Activated T-cell treated with anti-CD3 and anti-CD28 coated beads, Interleukin-2, amount 50 U/mL, for 24 hours (primary cell): ENCODE data around the gene FIBCD1.

Source experiments
- DNase-seq: peaks from one replicate; pipeline ENCODE4 v3.0.0-alpha.2; 2020
- H3K27ac Mint-ChIP-seq: 2 replicates; pipeline ENCODE4 v1.8.0; 2020; ENCODE audit warnings: mild to moderate bottlenecking, mixed read lengths
- H3K27me3 Mint-ChIP-seq: 2 replicates; pipeline ENCODE4 v1.8.0; 2020; ENCODE audit warnings: mixed read lengths
- H3K36me3 Mint-ChIP-seq: 2 replicates; pipeline ENCODE4 v1.8.0; 2020; ENCODE audit warnings: low read depth, mixed read lengths
- H3K4me1 Mint-ChIP-seq: 2 replicates; pipeline ENCODE4 v1.8.0; 2020; ENCODE audit warnings: low read depth, mixed read lengths
- H3K4me3 Mint-ChIP-seq: 2 replicates; pipeline ENCODE4 v1.8.0; 2020; ENCODE audit warnings: mild to moderate bottlenecking, moderate library complexity, mixed read lengths
- H3K9me3 Mint-ChIP-seq: 2 replicates; pipeline ENCODE4 v1.8.0; 2020; ENCODE audit warnings: mixed read lengths

Gene FIBCD1

DNA sequence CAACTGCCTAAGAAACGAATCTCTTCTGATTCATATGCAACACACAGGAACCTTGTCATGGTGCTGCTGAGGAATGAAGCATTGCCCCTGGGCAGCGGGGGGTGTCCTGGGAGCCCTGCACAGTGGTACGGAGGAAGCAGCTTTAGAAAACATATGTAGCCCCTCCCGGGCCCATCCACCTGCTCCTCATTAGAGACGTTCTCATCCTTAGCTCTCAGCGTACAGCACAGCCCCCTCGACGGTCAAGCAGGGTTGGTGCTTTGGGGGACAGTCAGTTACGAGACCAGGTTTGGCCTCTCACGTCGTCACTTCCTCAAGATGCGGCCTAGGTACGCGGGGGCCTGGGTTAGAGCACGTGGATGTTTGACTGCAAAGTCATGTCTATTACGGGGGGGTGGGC is 41.5 kb upstream of the FIBCD1 start:
- Mint-ChIP-seq H3K4me1 (no peaks in the 10 kb centered on the region), H3K9me3 (no peaks in the 10 kb centered on the region), H3K27me3 (peaks cover 5% of the 10 kb centered on the region)

DNA sequence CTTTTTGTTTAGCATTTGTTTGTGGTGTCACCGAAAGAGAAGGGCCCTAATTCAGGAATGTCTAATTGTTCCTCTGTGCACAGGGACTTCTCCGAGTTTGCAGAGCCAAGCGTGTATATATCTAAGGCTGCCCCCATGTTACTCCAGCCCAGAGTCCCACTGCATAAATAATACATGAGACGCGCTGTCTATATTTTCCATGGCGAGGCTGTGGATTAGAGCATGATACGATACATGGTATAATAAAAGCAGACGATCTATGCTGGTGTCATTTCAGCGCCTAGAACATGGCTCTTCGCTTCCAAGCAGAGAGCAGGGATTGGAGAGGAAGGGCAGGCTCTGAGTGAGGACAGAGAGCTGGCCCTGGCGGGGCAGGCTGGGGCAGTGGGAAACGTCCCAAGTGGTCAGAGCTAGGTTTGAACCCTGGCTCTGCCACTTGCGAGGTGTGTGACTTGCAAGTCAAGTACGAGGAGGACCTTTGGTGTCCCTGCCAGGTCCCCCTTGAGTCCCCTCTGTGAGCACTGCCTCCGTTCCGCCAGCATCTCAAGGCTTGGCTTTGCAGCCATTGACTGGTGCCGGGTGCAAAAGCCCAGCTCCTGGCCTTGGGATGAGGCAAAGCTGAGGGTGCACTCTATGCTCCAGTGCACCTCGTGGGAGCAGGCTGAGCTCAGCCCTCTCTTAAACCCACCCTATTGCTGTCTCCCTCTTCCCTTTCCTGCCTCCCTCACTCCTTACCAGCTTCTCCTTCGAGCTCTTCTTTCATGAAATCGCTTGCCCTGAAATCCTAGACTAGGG is 40.7 kb upstream of the FIBCD1 start:
- Mint-ChIP-seq H3K36me3 (no peaks in the 10 kb centered on the region), H3K27ac (no peak overlapping the region), H3K4me1 (no peaks in the 10 kb centered on the region), H3K27me3 (peaks cover 5% of the 10 kb centered on the region), H3K9me3 (no peaks in the 10 kb centered on the region), H3K4me3 (no peak overlapping the region)
- DNase-seq, result no peak

More for the DNA sequence above, 41.5 kb upstream of the FIBCD1 start:
- no peak overlapping the region for H3K27ac Mint-ChIP-seq
- H3K4me3 Mint-ChIP-seq, result no peak overlapping the region
- H3K36me3 Mint-ChIP-seq, result no peaks in the 10 kb centered on the region
- no peak for DNase-seq

DNA sequence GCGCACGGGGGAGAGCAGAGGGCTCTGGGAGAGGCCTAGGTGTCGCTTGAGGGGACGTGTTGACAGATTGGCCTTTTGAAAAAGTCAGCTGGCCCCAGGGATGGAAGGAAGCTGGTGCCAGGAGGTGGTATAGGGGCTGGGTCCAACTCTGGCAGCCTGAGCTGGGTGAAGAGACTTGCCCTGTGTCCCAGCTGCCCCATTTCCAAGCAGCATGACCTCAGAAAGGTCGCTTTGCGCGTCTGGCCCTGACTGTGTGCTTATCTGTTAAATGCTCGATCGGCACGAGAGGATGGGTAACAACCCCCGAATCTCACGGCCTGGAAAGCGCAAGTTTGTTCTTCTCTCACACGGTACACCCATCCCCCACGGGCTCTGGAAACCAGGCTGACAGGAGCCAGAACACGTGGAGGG is 38.8 kb upstream of the FIBCD1 start:
- no peaks in the 10 kb centered on the region for H3K9me3 Mint-ChIP-seq
- peaks cover 16% of the 10 kb centered on the region for H3K27me3 Mint-ChIP-seq
- H3K27ac Mint-ChIP-seq, result no peak overlapping the region
- no peak for DNase-seq
- no peaks in the 10 kb centered on the region for H3K36me3 Mint-ChIP-seq
- H3K4me1 Mint-ChIP-seq, result no peaks in the 10 kb centered on the region
- no peak overlapping the region for H3K4me3 Mint-ChIP-seq

DNA sequence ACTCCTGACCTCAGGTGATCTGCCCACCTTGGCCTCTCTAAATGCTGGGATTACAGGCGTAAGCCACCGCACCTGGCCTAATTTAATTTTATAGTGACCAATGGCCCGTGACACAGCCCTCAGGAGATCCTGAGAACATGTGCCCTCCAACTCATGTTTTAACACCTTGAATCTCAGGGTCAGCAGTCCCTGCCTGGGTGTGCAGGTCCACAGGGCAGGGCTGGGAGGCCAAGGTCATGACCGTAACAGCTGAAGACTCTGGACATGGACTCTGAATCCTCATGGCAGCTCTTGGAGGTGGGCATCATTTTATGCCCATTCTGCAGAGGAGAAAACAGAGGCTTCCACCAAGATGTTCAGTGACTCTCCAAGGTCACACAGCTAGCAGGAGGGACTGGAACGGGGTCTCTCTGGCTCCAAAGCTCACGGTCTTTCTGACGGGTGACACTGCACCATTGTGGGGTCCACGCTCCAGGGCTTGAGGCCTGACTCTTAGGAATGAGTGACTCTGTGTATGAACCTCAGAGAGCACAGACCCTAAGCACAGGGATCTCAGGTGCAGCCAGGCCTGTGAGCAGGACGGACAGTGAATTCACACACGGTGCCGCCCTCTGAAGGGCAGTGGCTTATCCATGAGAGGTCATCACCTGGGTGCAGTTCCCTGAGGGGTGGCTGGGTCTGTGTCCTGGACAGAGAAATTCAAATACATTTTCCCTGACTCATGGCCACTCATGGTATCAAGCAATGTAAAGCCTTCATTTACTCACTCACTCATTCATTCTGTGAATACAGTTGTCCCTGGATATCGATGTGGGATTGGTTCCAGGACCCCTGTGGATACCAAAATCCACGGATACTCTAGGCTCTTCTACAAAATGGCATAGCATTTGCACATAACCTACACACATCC is 37.1 kb upstream of the FIBCD1 start:
- Mint-ChIP-seq H3K9me3 (no peaks in the 10 kb centered on the region), H3K27me3 (peaks cover 27% of the 10 kb centered on the region), H3K4me3 (no peak overlapping the region), H3K4me1 (no peaks in the 10 kb centered on the region), H3K36me3 (no peaks in the 10 kb centered on the region), H3K27ac (no peak overlapping the region)
- DNase-seq, result no peak

DNA sequence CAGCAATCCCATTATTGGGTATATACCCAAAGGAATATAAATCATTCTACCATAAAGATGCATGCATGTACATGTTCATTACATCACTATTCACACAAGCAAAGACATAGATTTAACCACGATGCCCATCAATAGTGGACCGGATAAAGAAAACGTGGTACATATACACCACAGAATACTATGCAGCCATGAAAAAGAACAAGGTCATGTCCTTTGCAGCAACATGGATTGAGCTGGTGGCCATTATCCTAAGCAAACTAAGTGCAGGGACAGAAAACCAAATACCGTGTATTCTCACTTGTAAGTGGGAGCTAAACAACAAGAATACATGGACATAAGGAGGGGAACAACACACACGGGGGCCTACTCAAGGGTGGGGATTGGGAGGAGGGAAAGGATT is 36.1 kb upstream of the FIBCD1 start:
- Mint-ChIP-seq H3K27me3 (peaks cover 24% of the 10 kb centered on the region), H3K27ac (no peak overlapping the region), H3K36me3 (no peaks in the 10 kb centered on the region), H3K9me3 (no peaks in the 10 kb centered on the region), H3K4me1 (no peaks in the 10 kb centered on the region), H3K4me3 (no peak overlapping the region)
- DNase-seq, result no peak

DNA sequence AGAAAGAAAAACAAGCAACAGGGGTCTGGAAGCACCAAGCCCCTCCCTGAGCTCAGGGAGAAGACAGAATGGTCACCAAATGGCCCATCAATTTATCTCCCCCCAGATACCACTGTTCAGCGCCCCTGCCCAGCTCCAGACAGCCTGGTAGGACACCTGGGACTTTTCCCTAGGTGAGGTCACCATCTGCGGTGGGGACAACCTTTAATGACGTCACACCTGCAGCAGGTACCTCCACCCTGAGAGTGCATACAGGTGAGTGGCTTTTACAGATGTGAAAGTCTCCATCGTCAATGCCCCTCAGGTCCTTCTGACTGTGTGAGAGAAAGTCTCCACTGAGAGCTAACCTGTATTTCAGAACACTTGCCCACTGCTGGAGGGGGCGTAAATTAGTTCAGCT is 35.6 kb upstream of the FIBCD1 start:
- no peak overlapping the region for H3K27ac Mint-ChIP-seq
- no peaks in the 10 kb centered on the region for H3K9me3 Mint-ChIP-seq
- no peaks in the 10 kb centered on the region for H3K36me3 Mint-ChIP-seq
- H3K4me3 Mint-ChIP-seq, result no peak overlapping the region
- H3K27me3 Mint-ChIP-seq, result peaks cover 22% of the 10 kb centered on the region
- DNase-seq, result no peak
- H3K4me1 Mint-ChIP-seq, result no peaks in the 10 kb centered on the region

DNA sequence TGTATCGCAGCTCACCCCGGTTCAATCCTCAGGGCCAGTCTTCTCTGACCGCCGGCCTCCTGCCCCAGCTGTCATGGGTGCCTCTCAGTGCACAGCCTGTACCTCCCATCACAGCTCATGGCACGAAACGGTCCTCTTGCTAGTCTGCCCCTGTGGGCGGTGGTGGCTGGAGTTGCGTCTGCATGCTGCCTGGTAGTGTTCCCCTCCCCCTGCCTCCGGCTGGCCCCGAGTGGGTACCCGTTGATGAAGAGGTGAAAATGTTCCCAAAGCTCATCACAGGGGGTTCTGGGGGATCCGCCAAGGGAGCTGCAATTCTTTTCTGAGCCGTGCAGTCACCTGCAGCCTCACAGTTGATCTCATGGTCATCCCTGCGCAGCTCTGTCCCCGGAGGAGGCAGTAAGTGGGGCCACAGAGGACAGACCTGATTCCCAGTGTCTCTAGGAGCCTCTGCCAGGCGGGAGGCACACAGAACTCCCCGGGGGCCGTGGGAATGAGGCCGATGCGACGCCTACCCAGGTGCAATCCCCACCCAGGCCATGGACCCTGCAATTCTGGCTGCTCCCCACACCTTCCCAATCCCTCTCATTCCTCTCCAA is 34.7 kb upstream of the FIBCD1 start:
- H3K4me3 Mint-ChIP-seq, result no peak overlapping the region
- H3K36me3 Mint-ChIP-seq, result no peaks in the 10 kb centered on the region
- peaks cover 22% of the 10 kb centered on the region for H3K27me3 Mint-ChIP-seq

DNA sequence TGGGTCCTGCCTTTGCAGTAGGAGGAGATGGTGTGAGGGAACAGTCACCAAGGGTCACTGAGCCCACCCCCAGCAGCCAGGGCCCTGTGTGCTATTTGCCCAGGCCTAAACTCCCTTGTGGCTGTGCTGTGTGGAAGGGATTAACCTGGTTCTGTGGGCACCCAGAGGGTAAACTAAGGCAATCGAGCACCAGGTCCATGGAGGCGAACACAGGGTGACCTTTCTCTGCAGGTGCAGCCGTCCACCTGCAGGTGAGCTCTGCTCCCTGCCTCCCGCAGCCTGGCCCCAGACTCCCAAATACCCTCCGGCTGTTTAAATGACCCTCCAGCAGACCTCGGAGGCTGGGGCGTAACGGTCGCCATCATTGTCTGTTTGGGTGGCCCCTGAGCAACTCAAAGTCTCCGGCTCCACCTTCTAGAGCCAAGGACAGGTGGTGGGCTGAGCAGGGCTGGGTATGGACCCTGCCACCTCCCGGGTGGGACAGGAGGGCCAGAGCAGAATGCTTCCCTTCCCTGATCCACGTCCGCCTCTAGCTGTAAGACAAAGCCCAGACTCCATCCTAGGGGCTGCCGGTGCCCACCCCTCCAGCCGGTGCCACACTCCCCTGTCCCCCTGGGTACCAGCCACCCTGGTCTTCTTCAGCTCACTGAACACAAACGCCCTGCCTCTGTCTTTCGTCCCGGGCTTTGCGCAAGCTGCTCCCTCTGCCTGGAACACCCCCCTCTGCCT is 34.1 kb upstream of the FIBCD1 start:
- H3K4me1 Mint-ChIP-seq, result no peaks in the 10 kb centered on the region
- H3K4me3 Mint-ChIP-seq, result no peak overlapping the region
- peaks cover 22% of the 10 kb centered on the region for H3K27me3 Mint-ChIP-seq
- H3K9me3 Mint-ChIP-seq, result no peaks in the 10 kb centered on the region
- DNase-seq, result no peak
- H3K27ac Mint-ChIP-seq, result no peak overlapping the region
- no peaks in the 10 kb centered on the region for H3K36me3 Mint-ChIP-seq

More for the DNA sequence above, 34.7 kb upstream of the FIBCD1 start:
- no peak overlapping the region for H3K27ac Mint-ChIP-seq
- no peaks in the 10 kb centered on the region for H3K9me3 Mint-ChIP-seq
- DNase-seq, result no peak
- no peaks in the 10 kb centered on the region for H3K4me1 Mint-ChIP-seq

DNA sequence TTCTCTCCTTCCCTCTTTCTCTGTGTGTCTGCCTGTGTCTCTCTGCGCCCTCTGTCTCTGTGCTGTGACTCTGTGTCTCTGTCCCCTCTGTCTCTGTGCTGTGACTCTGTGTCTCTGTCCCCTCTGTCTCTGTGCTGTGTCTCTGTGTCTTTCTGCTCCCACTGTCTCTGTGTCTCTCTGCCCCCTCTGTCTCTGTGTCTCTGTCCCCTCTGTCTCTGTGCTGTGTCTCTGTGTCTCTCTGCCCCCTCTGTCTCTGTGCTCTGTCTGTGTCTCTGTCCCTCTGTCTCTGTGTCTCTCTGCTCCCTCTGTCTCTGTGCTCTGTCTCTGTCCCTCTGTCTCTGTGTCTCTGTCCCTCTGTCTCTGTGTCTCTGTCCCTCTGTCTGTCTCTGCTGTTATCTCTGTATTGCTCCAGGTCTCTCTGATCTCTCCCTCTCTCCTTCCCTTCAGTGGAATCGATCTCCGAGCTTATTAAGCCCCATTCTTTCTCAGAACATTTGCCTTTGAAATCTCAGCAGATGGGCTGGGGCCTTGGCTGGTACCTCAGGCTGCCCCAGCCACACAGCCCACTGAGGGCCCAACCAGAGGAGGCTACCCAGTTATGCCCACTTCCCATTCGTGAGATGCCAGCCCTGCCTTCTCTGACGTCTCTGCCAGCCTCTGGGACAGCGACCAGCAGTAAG is 33.4 kb upstream of the FIBCD1 start:
- no peak for DNase-seq
- H3K4me1 Mint-ChIP-seq, result no peaks in the 10 kb centered on the region
- no peaks in the 10 kb centered on the region for H3K9me3 Mint-ChIP-seq
- no peak overlapping the region for H3K27ac Mint-ChIP-seq
- no peak overlapping the region for H3K4me3 Mint-ChIP-seq
- peaks cover 22% of the 10 kb centered on the region for H3K27me3 Mint-ChIP-seq
- no peaks in the 10 kb centered on the region for H3K36me3 Mint-ChIP-seq

DNA sequence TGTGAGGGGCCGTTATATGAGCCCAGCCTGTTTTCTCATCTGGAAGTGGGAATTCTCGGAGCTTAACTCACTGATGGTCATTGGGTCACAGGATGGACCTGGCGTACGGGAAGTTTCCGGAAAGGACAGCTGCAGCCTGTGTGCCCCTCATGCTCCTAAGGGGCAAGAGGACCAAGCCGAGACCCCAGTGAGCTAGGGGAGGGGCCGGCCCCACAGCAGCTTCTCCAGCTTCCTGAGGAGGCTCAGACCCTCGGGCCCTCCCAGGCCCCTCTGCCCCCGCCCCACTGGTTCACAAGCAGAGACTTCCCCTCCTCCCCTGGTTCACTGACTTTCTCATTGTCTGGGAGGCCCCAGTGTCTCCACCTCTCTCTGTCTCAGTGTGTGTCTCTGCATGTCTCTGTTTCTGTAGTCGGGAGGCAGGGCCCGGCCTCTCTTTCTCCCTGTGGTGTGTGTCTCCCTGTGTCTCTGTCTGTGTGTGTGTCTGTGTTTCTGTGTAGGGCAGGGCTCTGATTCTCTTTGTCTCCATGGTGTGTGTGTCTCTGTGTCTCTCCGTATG is 32.3 kb upstream of the FIBCD1 start:
- no peak overlapping the region for H3K27ac Mint-ChIP-seq
- no peak overlapping the region for H3K4me3 Mint-ChIP-seq
- H3K27me3 Mint-ChIP-seq, result peaks cover 22% of the 10 kb centered on the region
- no peak for DNase-seq
- H3K9me3 Mint-ChIP-seq, result no peaks in the 10 kb centered on the region
- no peaks in the 10 kb centered on the region for H3K4me1 Mint-ChIP-seq
- no peaks in the 10 kb centered on the region for H3K36me3 Mint-ChIP-seq

DNA sequence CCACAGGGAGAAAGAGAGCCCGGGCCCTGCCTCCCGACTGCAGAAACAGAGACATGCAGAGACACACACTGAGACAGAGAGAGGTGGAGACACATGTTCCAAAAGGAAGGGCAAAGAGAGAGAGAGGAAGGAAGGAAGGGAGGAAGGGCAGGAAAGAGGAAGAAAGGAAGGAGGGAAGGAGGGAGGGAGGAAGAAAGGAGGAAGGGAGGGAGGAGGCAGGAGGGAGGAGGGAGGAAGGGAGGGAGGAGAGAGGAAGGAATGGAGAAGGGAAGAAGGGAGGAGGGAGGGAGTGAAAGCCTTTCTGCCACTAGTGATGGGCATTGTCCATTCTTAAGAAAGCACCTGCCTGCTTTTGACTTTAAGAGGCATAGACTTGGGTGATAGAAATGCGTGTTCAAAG is 31.8 kb upstream of the FIBCD1 start:
- H3K27me3 Mint-ChIP-seq, result peaks cover 22% of the 10 kb centered on the region
- H3K4me1 Mint-ChIP-seq, result no peaks in the 10 kb centered on the region
- H3K9me3 Mint-ChIP-seq, result no peaks in the 10 kb centered on the region
- no peak for DNase-seq
- H3K27ac Mint-ChIP-seq, result no peak overlapping the region
- no peak overlapping the region for H3K4me3 Mint-ChIP-seq
- H3K36me3 Mint-ChIP-seq, result no peaks in the 10 kb centered on the region

DNA sequence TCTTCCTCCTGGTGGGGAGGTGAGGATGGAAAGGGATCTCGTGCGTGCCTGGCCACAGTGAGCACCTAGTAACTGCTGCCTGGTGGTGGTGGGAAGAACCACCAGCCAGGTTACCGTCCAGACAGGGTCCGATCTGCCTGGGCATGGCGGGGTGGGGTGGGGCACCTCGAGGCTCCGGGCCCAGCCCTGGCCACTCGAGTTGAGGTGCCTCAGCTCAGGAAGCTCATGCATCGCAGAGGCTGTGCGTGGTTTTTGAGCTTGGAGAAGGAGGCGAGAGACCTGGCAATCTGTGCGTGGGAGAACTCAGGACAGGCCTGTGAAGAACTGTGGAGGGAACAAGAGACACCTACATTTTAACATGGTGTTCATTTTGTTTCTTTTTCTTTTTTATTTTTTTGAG is 31.0 kb upstream of the FIBCD1 start:
- Mint-ChIP-seq H3K4me1 (no peaks in the 10 kb centered on the region), H3K27ac (no peak overlapping the region), H3K36me3 (no peaks in the 10 kb centered on the region), H3K4me3 (no peak overlapping the region), H3K9me3 (no peaks in the 10 kb centered on the region), H3K27me3 (peaks cover 22% of the 10 kb centered on the region)
- DNase-seq, result no peak

DNA sequence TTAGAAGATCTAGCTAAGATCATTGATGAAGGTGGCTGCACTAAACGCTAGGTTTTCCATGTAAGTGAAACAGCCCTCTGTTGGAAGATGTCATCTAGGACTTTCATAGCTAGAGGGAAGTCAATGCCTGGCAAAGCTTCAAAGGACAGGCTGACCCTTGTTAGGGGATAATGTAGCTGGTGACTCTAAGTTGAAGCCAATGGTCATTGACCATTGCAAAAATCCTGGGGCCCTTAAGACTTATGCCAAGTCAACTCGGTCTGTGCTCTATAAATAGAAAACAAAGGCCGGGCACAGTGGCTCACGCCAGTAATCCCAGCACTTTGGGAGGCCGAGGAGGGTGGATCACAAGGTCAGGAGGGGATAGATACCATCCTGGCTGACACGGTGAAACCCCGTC is 26.6 kb upstream of the FIBCD1 start:
- Mint-ChIP-seq H3K27ac (no peak overlapping the region), H3K27me3 (no peaks in the 10 kb centered on the region), H3K36me3 (no peaks in the 10 kb centered on the region), H3K9me3 (no peaks in the 10 kb centered on the region), H3K4me1 (no peaks in the 10 kb centered on the region), H3K4me3 (no peak overlapping the region)
- no peak for DNase-seq

DNA sequence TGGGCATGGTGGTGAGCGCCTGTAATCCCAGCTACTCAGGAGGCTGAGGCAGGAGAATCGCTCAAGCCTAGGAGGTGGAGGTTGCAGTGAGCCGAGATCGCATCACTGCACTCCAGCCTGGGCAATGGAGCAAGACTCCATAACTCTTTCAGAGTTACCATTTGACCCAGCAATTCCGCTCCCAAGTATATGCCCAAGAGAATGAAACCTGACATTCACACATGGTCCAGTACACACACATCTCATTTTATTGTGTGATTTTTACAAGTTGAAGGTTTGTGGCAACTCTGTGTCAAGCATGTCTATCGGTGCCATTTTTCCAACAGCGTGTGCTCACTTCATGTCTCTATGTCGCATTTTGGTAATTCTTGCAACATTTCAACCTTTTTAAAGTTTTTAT is 24.9 kb upstream of the FIBCD1 start:
- DNase-seq, result no peak
- Mint-ChIP-seq H3K4me1 (no peaks in the 10 kb centered on the region), H3K9me3 (peaks cover under 1% of the 10 kb centered on the region), H3K27me3 (no peaks in the 10 kb centered on the region), H3K4me3 (no peak overlapping the region), H3K27ac (no peak overlapping the region), H3K36me3 (no peaks in the 10 kb centered on the region)
